SK-N-SH (cell line): ENCODE data around the gene ASTE1. TPM values are rescaled to one million over a fixed set of nuclear protein-coding genes. Genes with fewer than 3 reads are reported as not detected.

Source experiments
- CTCF ChIA-PET: fragments of 300-600, 350-600 bp; formaldehyde crosslinking; extraction: SDS; loops from one replicate; lab custom pipeline; 2021; lab: Yijun Ruan, JAX
- POLR2A ChIA-PET: fragments of 350-600 bp; sonication (Branson Sonifier 250); formaldehyde crosslinking; extraction: SDS; loops from one replicate; lab custom pipeline; 2020; ENCODE audit warnings: antibody characterized with exemption, inconsistent platforms; lab: Yijun Ruan, JAX
- DNase-seq: peaks from one replicate; pipeline ENCODE4 v3.0.0; 2012
- H2AFZ ChIP-seq: fragments of 200-600 bp; sonication (generic); 2 replicates; pipeline ENCODE4 v1.8.1; 2016; ENCODE audit warnings: antibody characterized with exemption, mild to moderate bottlenecking, low read depth
- H3F3A ChIP-seq: fragments of 200-600 bp; sonication (generic); replicated peaks from 2 replicates; pipeline ENCODE3; 2016; ENCODE audit warnings: antibody characterized with exemption, mild to moderate bottlenecking; ENCODE audit not compliant: insufficient read depth
- H3K27ac ChIP-seq, 2 experiments: fragments of 200-500 bp in 1 of 2; fragments of 200-600 bp in 1 of 2; sonication (Bioruptor generic) in 1 of 2; sonication (generic), shearing (Covaris generic) in 1 of 2; 2 replicates each; pipeline versions ENCODE4 v1.5.1 to v1.6.1; 2014 to 2016; ENCODE audit warnings: low read depth in 2 of 2, inconsistent platforms in 1 of 2, low read length in 1 of 2, mild to moderate bottlenecking in 1 of 2, mixed read lengths in 1 of 2
- H3K27me3 ChIP-seq: fragments of 200-600 bp; sonication (generic), shearing (Covaris generic); 2 replicates; pipeline ENCODE4 v1.6.1; 2016; ENCODE audit warnings: mixed run types; ENCODE audit not compliant: insufficient read depth
- H3K36me3 ChIP-seq, 2 experiments: fragments of 200-500 bp in 1 of 2; fragments of 200-600 bp in 1 of 2; sonication (Bioruptor generic) in 1 of 2; sonication (generic) in 1 of 2; replicated peaks in 1 of 2; 2 replicates each; pipeline versions ENCODE3 to v1.5.1; 2014 to 2016; ENCODE audit warnings: low read length in 1 of 2, mild to moderate bottlenecking in 1 of 2; ENCODE audit not compliant: insufficient read depth in 2 of 2, control insufficient read depth in 1 of 2
- H3K4me1 ChIP-seq, 2 experiments: fragments of 200-500 bp in 1 of 2; fragments of 200-600 bp in 1 of 2; sonication (Bioruptor generic) in 1 of 2; sonication (generic), shearing (Covaris generic) in 1 of 2; 2 replicates each; pipeline versions ENCODE4 v1.5.1 to v1.6.1; 2014 to 2016; ENCODE audit warnings: low read depth in 1 of 2, low read length in 1 of 2, mixed run types in 1 of 2; ENCODE audit not compliant: insufficient read depth in 2 of 2, control insufficient read depth in 1 of 2
- H3K4me2 ChIP-seq: fragments of 200-600 bp; sonication (generic), shearing (Covaris generic); 2 replicates; pipeline ENCODE4 v1.6.1; 2017; ENCODE audit warnings: mixed run types
- H3K4me3 ChIP-seq, 2 experiments: fragments of 200-500 bp in 1 of 2; fragments of 200-600 bp in 1 of 2; sonication (Bioruptor generic) in 1 of 2; sonication (generic), shearing (Covaris generic) in 1 of 2; 2 replicates each; pipeline versions ENCODE4 v1.5.1 to v1.8.1; 2014 to 2016; ENCODE audit warnings: low read depth in 2 of 2, inconsistent platforms in 1 of 2, low read length in 1 of 2, mild to moderate bottlenecking in 1 of 2, mixed read lengths in 1 of 2, moderate library complexity in 1 of 2
- H3K79me2 ChIP-seq: fragments of 200-600 bp; sonication (generic); 2 replicates; pipeline ENCODE4 v1.8.1; 2017; ENCODE audit warnings: mild to moderate bottlenecking; ENCODE audit not compliant: insufficient read depth
- H3K9ac ChIP-seq: fragments of 200-600 bp; sonication (generic); 2 replicates; pipeline ENCODE4 v1.6.1; 2017; ENCODE audit warnings: mixed run types
- H3K9me2 ChIP-seq: fragments of 200-600 bp; sonication (generic); 2 replicates; pipeline ENCODE4 v1.6.1; 2017; ENCODE audit warnings: mixed run types
- H3K9me3 ChIP-seq: fragments of 200-600 bp; sonication (generic); 2 replicates; pipeline ENCODE4 v1.6.1; 2017; ENCODE audit warnings: mixed run types, mild to moderate bottlenecking, moderate library complexity
- H4K20me1 ChIP-seq: fragments of 200-600 bp; sonication (generic); 2 replicates; pipeline ENCODE4 v1.6.1; 2017; ENCODE audit warnings: mild to moderate bottlenecking, mixed run types; ENCODE audit not compliant: insufficient read depth
- CTCF ChIP-seq: fragments of 200-600 bp; sonication (generic); IDR thresholded peaks from 2 replicates; pipeline ENCODE4 v1.6.1; 2017; ENCODE audit warnings: antibody characterized with exemption, mild to moderate bottlenecking, moderate library complexity
- EP300 ChIP-seq, 2 experiments: IDR thresholded peaks; 2 replicates each; pipeline versions ENCODE4 v1.4.0 to v1.6.1; 2012; ENCODE audit warnings: borderline replicate concordance in 1 of 2, low read depth in 1 of 2, low read length in 1 of 2
- FOXJ3 ChIP-seq: sonication (generic); formaldehyde crosslinking; IDR thresholded peaks from 2 replicates; pipeline ENCODE4 v1.5.1; 2020; ENCODE audit warnings: mild to moderate bottlenecking, missing genetic modification reagents
- FOXM1 ChIP-seq: IDR thresholded peaks from 2 replicates; pipeline ENCODE4 v1.4.0; 2012; ENCODE audit warnings: low read depth, mild to moderate bottlenecking
- GABPA ChIP-seq: IDR thresholded peaks from 2 replicates; pipeline ENCODE4 v1.4.0; 2012; ENCODE audit warnings: low read depth, mild to moderate bottlenecking
- MEF2A ChIP-seq: IDR thresholded peaks from 2 replicates; pipeline ENCODE4 v1.4.0; 2012; ENCODE audit warnings: low read depth, borderline replicate concordance
- POLR2AphosphoS5 ChIP-seq: IDR thresholded peaks from 2 replicates; pipeline ENCODE4 v1.6.1; 2012; ENCODE audit warnings: low read depth, low read length
- RAD21 ChIP-seq: IDR thresholded peaks from 2 replicates; pipeline ENCODE4 v1.6.1; 2012; ENCODE audit warnings: mild to moderate bottlenecking, low read length
- RCOR1 ChIP-seq: fragments of 150-350 bp; IDR thresholded peaks from 2 replicates; pipeline ENCODE4 v1.6.1; 2017; ENCODE audit warnings: antibody characterized with exemption, low read length
- RXRA ChIP-seq: IDR thresholded peaks from 2 replicates; pipeline ENCODE4 v1.4.0; 2012; ENCODE audit warnings: low read depth, mild to moderate bottlenecking, borderline replicate concordance
- SMC3 ChIP-seq: IDR thresholded peaks from 2 replicates; pipeline ENCODE4 v1.6.1; 2012; ENCODE audit warnings: low read depth, low read length, improper control_type of control experiment
- TAF1 ChIP-seq: IDR thresholded peaks from 2 replicates; pipeline ENCODE4 v1.6.1; 2012; ENCODE audit warnings: low read depth, mild to moderate bottlenecking, low read length, moderate library complexity, borderline replicate concordance
- TCF12 ChIP-seq: IDR thresholded peaks from 2 replicates; pipeline ENCODE4 v1.4.0; 2012
- YY1 ChIP-seq: IDR thresholded peaks from 2 replicates; pipeline ENCODE4 v1.4.0; 2012; ENCODE audit warnings: low read depth, mild to moderate bottlenecking
- WGBS: methylation state at CpG from one replicate; pipeline ENCODE4 v1.1.6; 2017; ENCODE audit warnings: low lambda C conversion rate; 5-methylcytosine and 5-hydroxymethylcytosine counted together
- polyA plus RNA-seq, 3 experiments: library from polyadenylated mRNA; depleted of rRNA; stranded (reverse); fragments of >200 nt; gene quantifications; 2 replicates each; pipeline ENCODE4 v1.2.3, GENCODE V29; 2012
- TF ChIP-seq, protein P1 (sequence below): IDR thresholded peaks from 2 replicates; pipeline ENCODE4 v1.4.0; 2012; ENCODE audit warnings: low read depth, borderline replicate concordance
- TF ChIP-seq, protein P2 (sequence below): IDR thresholded peaks from 2 replicates; pipeline ENCODE4 v1.6.1; 2012; ENCODE audit warnings: mild to moderate bottlenecking, low read depth, low read length, moderate library complexity

The ASTE1 gene
- polyA plus RNA-seq, 1 of the 3 experiments (the other 2 are of a cell fraction), result 3.5 TPM

DNA sequence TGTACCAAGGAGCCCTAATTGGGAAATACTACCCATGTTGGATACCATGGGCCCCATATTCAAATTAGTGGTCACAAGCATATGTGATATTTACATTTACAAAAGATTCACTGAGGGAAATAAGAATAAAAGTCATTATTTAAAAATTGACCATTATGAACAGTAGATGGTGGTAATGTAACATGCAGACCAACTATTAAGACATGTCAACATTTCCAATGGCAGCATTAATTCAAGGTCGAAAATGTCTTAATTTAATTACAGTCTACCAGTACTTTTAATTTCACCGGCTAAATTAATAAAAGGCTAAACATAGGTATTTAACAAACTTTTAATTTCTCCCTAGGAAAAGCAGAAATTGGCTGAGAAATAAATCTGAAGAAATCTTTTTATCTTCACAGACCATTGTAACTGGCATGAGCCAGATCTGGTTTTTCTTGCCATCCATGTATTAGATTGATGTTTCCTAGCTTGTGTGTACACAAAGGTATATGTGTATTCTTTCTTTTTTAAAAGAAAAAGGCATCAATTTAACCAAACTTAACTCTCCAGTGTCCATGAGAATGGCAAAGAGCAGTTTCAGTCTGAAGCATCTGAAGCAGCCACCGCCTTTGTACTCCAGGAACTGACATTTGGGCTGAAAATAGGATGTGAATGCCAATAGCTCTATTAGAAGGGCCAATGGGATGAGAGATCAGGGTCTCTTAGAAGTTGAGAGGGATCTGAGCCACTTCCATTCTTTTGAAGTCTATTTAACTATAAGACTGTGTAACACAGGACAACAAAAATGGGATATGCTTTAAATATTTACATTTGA lies 26.6 kb upstream of the ASTE1 start:
- H3K4me2 ChIP-seq, result no peak overlapping the region
- H3K36me3 ChIP-seq, result no peaks in the 10 kb centered on the region
- no peak overlapping the region for H2AFZ ChIP-seq
- H3K27me3 ChIP-seq, result no peaks in the 10 kb centered on the region
- no peaks in the 10 kb centered on the region for H3K9me3 ChIP-seq
- peaks cover 0 to 2% of the 10 kb centered on the region in 2 experiments; a peak in 1 of 4 replicates for H3K4me1 ChIP-seq
- H3F3A ChIP-seq, result no peaks in the 10 kb centered on the region
- ChIA-PET POLR2A (interaction anchor here (0.6 kb wide), 1 partner anchor 81 kb away, joined by 7 read pairs; no protein-coding TSS in a partner anchor), CTCF (interaction anchor here (0.6 to 2.8 kb wide), 28 partner anchors 12 to 1346 kb away, joined by 3 to 12 read pairs (median 4); partner anchors contain the start of gene NUDT16)
- no peaks in the 10 kb centered on the region for H3K9me2 ChIP-seq
- H3K4me3 ChIP-seq, result no peak overlapping the region
- WGBS, result 44% methylated on average over 3 of the region's 3 CpGs
- H3K79me2 ChIP-seq, result no peaks in the 10 kb centered on the region
- DNase-seq, result peak; percentile 29
- H4K20me1 ChIP-seq, result no peaks in the 10 kb centered on the region
- TF ChIP-seq RAD21 (peak; percentile 85), MEF2A (no peak), SMC3 (peak; percentile 52), GABPA (no peak), CTCF (peak; percentile 56), FOXM1 (no peak), RCOR1 (no peak), FOXJ3 (CRISPR knock-in tag) (no peak), EP300 (IDR thresholded peaks at IDR 0.05; ENCODE audit: borderline replicate concordance in 1 of 2, low read depth in 1 of 2, low read length in 1 of 2) (no peak), YY1 (no peak)
- TF ChIP-seq, protein P1, sequence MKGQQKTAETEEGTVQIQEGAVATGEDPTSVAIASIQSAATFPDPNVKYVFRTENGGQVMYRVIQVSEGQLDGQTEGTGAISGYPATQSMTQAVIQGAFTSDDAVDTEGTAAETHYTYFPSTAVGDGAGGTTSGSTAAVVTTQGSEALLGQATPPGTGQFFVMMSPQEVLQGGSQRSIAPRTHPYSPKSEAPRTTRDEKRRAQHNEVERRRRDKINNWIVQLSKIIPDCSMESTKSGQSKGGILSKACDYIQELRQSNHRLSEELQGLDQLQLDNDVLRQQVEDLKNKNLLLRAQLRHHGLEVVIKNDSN, result no peak
- no peak overlapping the region for H3K27ac ChIP-seq
- H3K9ac ChIP-seq, result no peak overlapping the region

DNA sequence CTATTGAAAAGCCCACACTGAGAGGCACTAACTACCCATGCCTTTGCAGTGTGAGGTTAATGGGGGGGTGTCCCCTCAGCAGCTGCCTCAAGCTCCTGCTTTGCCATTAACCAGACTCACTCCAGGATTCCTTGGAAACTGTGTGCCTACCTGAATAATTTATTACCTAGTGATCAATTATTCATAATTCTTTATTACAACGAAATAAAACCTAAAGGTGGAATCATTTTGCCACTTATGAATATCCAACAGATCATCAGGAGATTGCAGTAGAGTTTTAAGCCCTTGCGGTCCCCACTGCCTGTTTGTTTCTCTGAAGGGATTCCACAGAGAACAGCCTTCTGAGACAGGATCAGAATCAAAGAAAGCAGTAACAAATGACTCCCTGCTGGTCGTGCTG lies 23.4 kb upstream of the ASTE1 start:
- 76% methylated on average over 3 of the region's 3 CpGs for WGBS
- H3K9me2 ChIP-seq, result no peaks in the 10 kb centered on the region
- no peaks in the 10 kb centered on the region for H3K27me3 ChIP-seq
- TF ChIP-seq YY1 (no peak), RXRA (no peak), TAF1 (no peak), GABPA (no peak), RCOR1 (no peak), TCF12 (no peak), POLR2AphosphoS5 (no peak)
- TF ChIP-seq, protein P1, result no peak
- TF ChIP-seq, protein P2, sequence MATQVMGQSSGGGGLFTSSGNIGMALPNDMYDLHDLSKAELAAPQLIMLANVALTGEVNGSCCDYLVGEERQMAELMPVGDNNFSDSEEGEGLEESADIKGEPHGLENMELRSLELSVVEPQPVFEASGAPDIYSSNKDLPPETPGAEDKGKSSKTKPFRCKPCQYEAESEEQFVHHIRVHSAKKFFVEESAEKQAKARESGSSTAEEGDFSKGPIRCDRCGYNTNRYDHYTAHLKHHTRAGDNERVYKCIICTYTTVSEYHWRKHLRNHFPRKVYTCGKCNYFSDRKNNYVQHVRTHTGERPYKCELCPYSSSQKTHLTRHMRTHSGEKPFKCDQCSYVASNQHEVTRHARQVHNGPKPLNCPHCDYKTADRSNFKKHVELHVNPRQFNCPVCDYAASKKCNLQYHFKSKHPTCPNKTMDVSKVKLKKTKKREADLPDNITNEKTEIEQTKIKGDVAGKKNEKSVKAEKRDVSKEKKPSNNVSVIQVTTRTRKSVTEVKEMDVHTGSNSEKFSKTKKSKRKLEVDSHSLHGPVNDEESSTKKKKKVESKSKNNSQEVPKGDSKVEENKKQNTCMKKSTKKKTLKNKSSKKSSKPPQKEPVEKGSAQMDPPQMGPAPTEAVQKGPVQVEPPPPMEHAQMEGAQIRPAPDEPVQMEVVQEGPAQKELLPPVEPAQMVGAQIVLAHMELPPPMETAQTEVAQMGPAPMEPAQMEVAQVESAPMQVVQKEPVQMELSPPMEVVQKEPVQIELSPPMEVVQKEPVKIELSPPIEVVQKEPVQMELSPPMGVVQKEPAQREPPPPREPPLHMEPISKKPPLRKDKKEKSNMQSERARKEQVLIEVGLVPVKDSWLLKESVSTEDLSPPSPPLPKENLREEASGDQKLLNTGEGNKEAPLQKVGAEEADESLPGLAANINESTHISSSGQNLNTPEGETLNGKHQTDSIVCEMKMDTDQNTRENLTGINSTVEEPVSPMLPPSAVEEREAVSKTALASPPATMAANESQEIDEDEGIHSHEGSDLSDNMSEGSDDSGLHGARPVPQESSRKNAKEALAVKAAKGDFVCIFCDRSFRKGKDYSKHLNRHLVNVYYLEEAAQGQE, result no peak
- no peak overlapping the region for H3K4me3 ChIP-seq
- H4K20me1 ChIP-seq, result no peaks in the 10 kb centered on the region
- H2AFZ ChIP-seq, result no peak overlapping the region
- CTCF ChIA-PET, result no interaction called here
- no peaks in the 10 kb centered on the region for H3F3A ChIP-seq
- no peak overlapping the region for H3K9ac ChIP-seq
- H3K79me2 ChIP-seq, result no peaks in the 10 kb centered on the region
- peaks cover 0 to 2% of the 10 kb centered on the region in 2 experiments; a peak in 1 of 4 replicates for H3K4me1 ChIP-seq
- no peak overlapping the region for H3K27ac ChIP-seq
- H3K4me2 ChIP-seq, result no peak overlapping the region
- POLR2A ChIA-PET, result no interaction called here
- H3K36me3 ChIP-seq, result no peaks in the 10 kb centered on the region
- no peak for DNase-seq
- no peaks in the 10 kb centered on the region for H3K9me3 ChIP-seq
